Tibial nerve (tissue), 4 donors: ENCODE data around the gene STAM2. TPM values are rescaled to one million over a fixed set of nuclear protein-coding genes. Genes with fewer than 3 reads are reported as not detected.
A peak's percentile ranks its signal among the peaks of the same experiment; 100 is the strongest.

Experiments
- DNase-seq, 2 donors: peaks; one replicate each; pipeline ENCODE4 v3.0.0-alpha.2; 2019; ENCODE audit warnings: low spot score in 2 of 2
- H3K27ac ChIP-seq, 4 donors: fragments of 200-600 bp; sonication (generic) in 3 of 4; one replicate each; pipeline ENCODE4 v1.5.1; 2017 to 2019; ENCODE audit warnings: mild to moderate bottlenecking in 1 of 4
- H3K27me3 ChIP-seq, 2 donors: fragments of 200-600 bp; sonication (generic) in 1 of 2; one replicate each; pipeline versions ENCODE4 v1.5.1 to v1.6.0; 2017 to 2019
- H3K36me3 ChIP-seq, 3 donors: fragments of 200-600 bp; sonication (generic); one replicate each; pipeline ENCODE4 v1.5.1; 2018 to 2019
- H3K4me1 ChIP-seq, 4 donors: fragments of 200-600 bp; sonication (generic) in 3 of 4; one replicate each; pipeline ENCODE4 v1.5.1; 2017 to 2019
- H3K4me3 ChIP-seq, 4 donors: fragments of 200-600 bp; sonication (generic) in 3 of 4; one replicate each; pipeline ENCODE4 v1.5.1; 2017 to 2019; ENCODE audit warnings: mild to moderate bottlenecking in 1 of 4, moderate library complexity in 1 of 4
- H3K9me3 ChIP-seq, 4 donors: fragments of 200-600 bp; sonication (generic) in 3 of 4; one replicate each; pipeline ENCODE4 v1.5.1; 2017 to 2019
- EP300 ChIP-seq, 2 donors: sonication (generic); formaldehyde crosslinking; IDR thresholded peaks; one replicate each; pipeline ENCODE4 v1.6.1; 2017; ENCODE audit warnings: antibody characterized with exemption in 2 of 2, mild to moderate bottlenecking in 1 of 2
- POLR2A ChIP-seq, 2 donors: fragments of 450-650 bp; IDR thresholded peaks; one replicate each; pipeline ENCODE4 v1.6.1; 2017; ENCODE audit warnings: antibody characterized with exemption in 2 of 2, mild to moderate bottlenecking in 2 of 2, moderate library complexity in 2 of 2
- WGBS, 2 donors: methylation state at CpG; one replicate each; pipeline ENCODE4 v1.1.5; 2018; 5-methylcytosine and 5-hydroxymethylcytosine counted together
- total RNA-seq, 4 donors: library from RNA; depleted of rRNA; stranded (reverse); fragments of >200 nt; gene quantifications; one replicate each; pipeline ENCODE4 v1.1.0, GENCODE V29; 2016
- TF ChIP-seq, protein P1 (sequence below), 5 experiments: fragments of 200-600 bp in 3 of 5; fragments of 450-650 bp in 2 of 5; sonication (generic) in 3 of 5; IDR thresholded peaks; one replicate each; pipeline ENCODE4 v1.5.1; 2016 to 2019; ENCODE audit warnings: antibody characterized with exemption in 5 of 5, mild to moderate bottlenecking in 3 of 5, moderate library complexity in 2 of 5

The STAM2 gene
- total RNA-seq, 4 donors from 2014 or later = 18.9 to 45.4 (median 31.7) TPM

DNA sequence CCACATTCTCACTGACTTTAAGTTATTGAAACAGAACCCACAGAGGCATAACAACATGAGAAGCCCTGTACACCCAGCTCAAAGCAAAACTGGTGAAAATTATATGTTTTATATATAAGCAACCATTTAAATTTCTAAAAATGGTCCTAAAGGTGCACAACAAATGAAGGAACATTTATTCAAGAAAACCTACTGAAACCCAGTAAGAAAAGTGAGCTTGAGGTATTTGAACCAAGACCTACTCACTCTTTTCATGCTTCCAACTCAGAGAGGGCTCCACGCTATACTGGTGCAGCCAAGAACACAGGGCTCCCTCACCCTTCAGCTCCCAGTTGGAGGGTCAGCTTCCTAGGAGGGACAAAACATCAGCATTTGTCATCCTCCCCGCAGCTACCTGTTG, 74.6 kb downstream of the STAM2 start:
- no peaks in the 10 kb centered on the region for H3K36me3 ChIP-seq
- WGBS, 2 donors = 76 to 91% methylated on average over 2 of the region's 2 CpGs
- peaks cover 0 to 37% of the 10 kb centered on the region in 2 donors for H3K27me3 ChIP-seq
- H3K9me3 ChIP-seq = no peaks in the 10 kb centered on the region
- no peak for DNase-seq
- no peak overlapping the region for H3K4me3 ChIP-seq
- no peak overlapping the region for H3K27ac ChIP-seq
- peaks cover 0 to 29% (median 9%) of the 10 kb centered on the region in 4 donors for H3K4me1 ChIP-seq
- TF ChIP-seq, protein P1, sequence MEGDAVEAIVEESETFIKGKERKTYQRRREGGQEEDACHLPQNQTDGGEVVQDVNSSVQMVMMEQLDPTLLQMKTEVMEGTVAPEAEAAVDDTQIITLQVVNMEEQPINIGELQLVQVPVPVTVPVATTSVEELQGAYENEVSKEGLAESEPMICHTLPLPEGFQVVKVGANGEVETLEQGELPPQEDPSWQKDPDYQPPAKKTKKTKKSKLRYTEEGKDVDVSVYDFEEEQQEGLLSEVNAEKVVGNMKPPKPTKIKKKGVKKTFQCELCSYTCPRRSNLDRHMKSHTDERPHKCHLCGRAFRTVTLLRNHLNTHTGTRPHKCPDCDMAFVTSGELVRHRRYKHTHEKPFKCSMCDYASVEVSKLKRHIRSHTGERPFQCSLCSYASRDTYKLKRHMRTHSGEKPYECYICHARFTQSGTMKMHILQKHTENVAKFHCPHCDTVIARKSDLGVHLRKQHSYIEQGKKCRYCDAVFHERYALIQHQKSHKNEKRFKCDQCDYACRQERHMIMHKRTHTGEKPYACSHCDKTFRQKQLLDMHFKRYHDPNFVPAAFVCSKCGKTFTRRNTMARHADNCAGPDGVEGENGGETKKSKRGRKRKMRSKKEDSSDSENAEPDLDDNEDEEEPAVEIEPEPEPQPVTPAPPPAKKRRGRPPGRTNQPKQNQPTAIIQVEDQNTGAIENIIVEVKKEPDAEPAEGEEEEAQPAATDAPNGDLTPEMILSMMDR (IDR thresholded peaks at IDR 0.05) = no peak
- TF ChIP-seq EP300 (IDR thresholded peaks at IDR 0.05) (no peak), POLR2A (IDR thresholded peaks at IDR 0.05) (no peak)

DNA sequence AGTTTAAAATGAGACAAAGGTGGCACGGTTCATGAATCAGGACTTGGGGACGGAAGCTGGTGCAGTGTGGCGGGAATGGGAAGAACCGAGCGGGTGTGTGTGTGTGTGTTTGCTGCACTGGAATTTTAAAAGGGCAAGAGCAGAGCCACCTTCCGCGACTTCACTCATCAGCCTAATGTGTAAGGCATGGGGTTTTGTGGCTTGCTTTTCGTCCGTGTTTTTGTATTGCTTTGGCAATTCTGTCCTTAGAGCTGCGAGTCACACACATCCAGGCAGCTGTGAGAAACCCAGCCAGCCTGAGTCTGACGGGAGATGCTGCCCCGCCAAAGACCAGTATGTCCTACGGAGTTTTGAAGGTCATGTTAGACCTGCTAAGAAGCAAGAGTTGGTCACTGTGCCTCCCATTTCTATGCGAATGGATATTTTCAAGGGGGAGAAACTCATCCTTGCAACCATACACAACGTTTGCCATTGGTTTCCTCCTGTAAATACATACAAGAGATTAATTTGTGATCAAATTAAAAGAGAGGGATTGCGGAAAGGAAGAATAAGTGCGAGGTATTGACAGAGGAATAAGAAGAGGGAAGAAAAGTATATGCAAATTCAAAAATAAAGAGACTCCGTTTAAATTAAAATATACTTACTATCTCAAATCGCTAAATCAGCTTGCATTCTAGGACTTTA, 76.1 kb downstream of the STAM2 start:
- no peak overlapping the region for H3K27ac ChIP-seq
- peaks cover 0 to 29% (median 9%) of the 10 kb centered on the region in 4 donors for H3K4me1 ChIP-seq
- DNase-seq = no peak
- H3K9me3 ChIP-seq = no peaks in the 10 kb centered on the region
- TF ChIP-seq POLR2A (IDR thresholded peaks at IDR 0.05) (no peak), EP300 (IDR thresholded peaks at IDR 0.05) (no peak)
- TF ChIP-seq, protein P1 (IDR thresholded peaks at IDR 0.05) = no peak
- 14 to 18% methylated on average over 19 of the region's 19 CpGs for WGBS, 2 donors
- peak overlapping the region; percentile 38 to 68 (median 59) for H3K4me3 ChIP-seq
- H3K27me3 ChIP-seq = peaks cover 0 to 37% of the 10 kb centered on the region in 2 donors
- H3K36me3 ChIP-seq = no peaks in the 10 kb centered on the region

DNA sequence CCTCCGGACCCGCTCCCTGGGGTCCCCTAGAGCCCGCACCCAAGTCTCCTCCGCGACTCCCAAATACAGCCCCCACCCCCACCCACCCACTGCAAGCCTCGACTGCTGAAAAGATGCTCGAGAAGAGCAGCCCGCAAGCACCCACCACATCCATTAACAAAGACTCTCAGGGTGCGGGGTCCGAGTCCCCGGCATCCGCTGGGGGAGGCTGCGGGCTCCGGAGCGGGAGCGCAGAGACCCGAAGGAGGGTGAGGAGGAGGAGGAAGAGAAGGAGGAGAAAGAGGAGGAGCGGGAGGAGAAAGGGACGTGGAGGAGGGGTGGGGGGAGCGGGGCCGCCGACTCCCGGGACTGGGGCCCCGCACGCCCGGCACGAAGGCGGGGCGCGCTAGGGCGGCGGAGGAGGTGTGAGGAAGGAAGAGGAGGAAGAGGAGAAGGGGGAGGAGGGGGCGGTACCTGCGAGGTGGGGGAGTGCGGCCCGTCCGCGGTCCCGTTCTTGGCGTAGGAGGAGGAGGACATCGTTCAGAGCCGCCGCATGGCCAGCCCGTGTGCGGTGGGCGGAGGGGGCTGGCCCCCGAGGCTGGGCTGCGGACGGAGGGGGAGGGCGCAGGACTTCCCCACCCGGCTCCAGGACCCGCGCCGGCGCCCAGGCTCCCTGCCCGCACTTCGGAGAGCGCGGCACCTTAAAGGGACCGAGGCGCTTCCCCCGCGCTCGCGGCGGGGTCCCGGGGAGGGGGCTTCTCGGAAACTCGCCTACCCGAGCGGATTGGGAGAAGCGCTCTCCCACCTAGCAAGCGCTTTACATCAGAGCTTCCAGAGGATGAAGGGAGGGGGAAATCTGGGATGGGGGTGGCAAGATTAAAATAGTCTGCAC, 76.8 kb downstream of the STAM2 start, which contains the start of gene CACNB4:
TSS of gene CACNB4 (minus strand) at position 549 of the 871 bp plus-strand sequence.
- peaks cover 0 to 37% of the 10 kb centered on the region in 2 donors for H3K27me3 ChIP-seq
- H3K4me1 ChIP-seq = peaks cover 0 to 29% (median 9%) of the 10 kb centered on the region in 4 donors
- H3K27ac ChIP-seq = peak within 1 kb of the TSS in 3 of 4 donors; percentile 5 to 70 (median 19)
- no peak for DNase-seq
- no peaks in the 10 kb centered on the region for H3K36me3 ChIP-seq
- no peaks in the 10 kb centered on the region for H3K9me3 ChIP-seq
- TF ChIP-seq EP300 (IDR thresholded peaks at IDR 0.05) (no peak), POLR2A (IDR thresholded peaks at IDR 0.05) (no peak)
- TF ChIP-seq, protein P1 (IDR thresholded peaks at IDR 0.05) = no peak
- peak within 1 kb of the TSS; percentile 38 to 68 (median 59) for H3K4me3 ChIP-seq
- 0% methylated on average over 67 to 68 of the region's 73 CpGs for WGBS, 2 donors

DNA sequence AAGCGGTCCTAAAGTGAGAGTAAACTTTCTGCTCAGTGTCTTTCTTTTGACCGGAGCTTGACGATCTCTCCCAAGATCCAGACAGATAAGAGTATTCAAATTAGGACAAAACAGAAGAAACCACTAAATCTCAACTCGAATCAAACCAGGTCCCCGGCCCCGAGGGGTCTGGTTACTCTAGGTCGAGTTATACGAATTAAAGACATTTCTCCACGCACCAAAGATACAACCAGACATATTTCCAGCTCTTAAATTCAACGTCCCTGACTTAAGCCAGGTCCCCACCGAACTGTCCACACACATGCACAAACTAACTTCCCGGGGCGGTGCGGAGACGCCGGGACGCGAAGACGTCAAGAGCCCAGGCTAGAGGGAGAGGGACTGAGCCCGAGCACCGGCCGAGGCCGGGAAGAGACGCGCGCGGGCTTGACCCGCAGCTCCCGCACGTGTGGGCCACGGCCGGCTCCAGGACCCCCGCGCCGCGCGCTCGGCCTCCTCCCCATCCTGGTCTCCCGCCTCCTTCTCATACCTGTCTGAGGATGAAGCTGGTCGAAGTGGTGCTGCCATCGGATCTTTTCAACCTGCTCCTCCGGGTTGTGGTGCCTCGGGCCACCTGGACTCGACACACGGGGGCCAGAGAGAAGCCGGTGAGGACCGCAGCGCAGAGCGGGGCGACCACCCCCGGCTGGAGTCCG, 77.6 kb downstream of the STAM2 start:
- TF ChIP-seq POLR2A (IDR thresholded peaks at IDR 0.05) (no peak), EP300 (IDR thresholded peaks at IDR 0.05) (no peak)
- TF ChIP-seq, protein P1 (IDR thresholded peaks at IDR 0.05) = no peak
- no peak for DNase-seq
- 1% methylated on average over 26 to 31 of the region's 52 CpGs for WGBS, 2 donors
- H3K4me3 ChIP-seq = peak overlapping the region; percentile 38 to 68 (median 59)
- H3K9me3 ChIP-seq = no peaks in the 10 kb centered on the region
- H3K36me3 ChIP-seq = no peaks in the 10 kb centered on the region
- peaks cover 0 to 29% (median 9%) of the 10 kb centered on the region in 4 donors for H3K4me1 ChIP-seq
- H3K27me3 ChIP-seq = peaks cover 0 to 37% of the 10 kb centered on the region in 2 donors
- peak overlapping the region in 3 of 4 donors; percentile 5 to 70 (median 19) for H3K27ac ChIP-seq
